Brain microvascular endothelial cell (primary cell): ENCODE data around the gene SWI5.

Source experiments
- DNase-seq: peaks from one replicate; pipeline ENCODE4 v3.0.0-alpha.2; 2020
- H3K27ac ChIP-seq: fragments of 250-450 bp; sonication (Bioruptor Pico); 2 replicates; pipeline ENCODE4 v1.5.1; 2020; ENCODE audit warnings: mild to moderate bottlenecking, moderate library complexity
- H3K27me3 ChIP-seq: fragments of 250-450 bp; sonication (Bioruptor Pico); replicated peaks from 2 replicates; pipeline ENCODE4 v1.5.1; 2020; ENCODE audit warnings: mild to moderate bottlenecking
- H3K36me3 ChIP-seq: fragments of 250-450 bp; sonication (Bioruptor Pico); replicated peaks from 2 replicates; pipeline ENCODE4 v1.5.1; 2020; ENCODE audit warnings: mild to moderate bottlenecking
- H3K4me3 ChIP-seq: 2 replicates; pipeline ENCODE4 v1.5.1; 2011; ENCODE audit warnings: low read depth, mild to moderate bottlenecking, control low read depth, low read length, moderate library complexity
- CTCF ChIP-seq: IDR thresholded peaks from 2 replicates; pipeline ENCODE4 v1.5.1; 2011; ENCODE audit warnings: low read depth, mild to moderate bottlenecking, moderate library complexity, low read length, control low read depth, inconsistent platforms; ENCODE audit errors: missing control alignments
- in situ Hi-C: cut with HindIII; loops from 2 replicates; pipeline ENCODE4 v1.10.0; 2017; ENCODE audit warnings: low sequenced_read_pairs, low pct_ligation_motif_present

Gene SWI5

GRCh38 chr9:128244837-128245231 is 31.2 kb upstream of the SWI5 start:
- Histone ChIP-seq H3K27ac (no peak overlapping the region), H3K27me3 (no peaks in the 10 kb centered on the region), H3K4me3 (peak overlapping the region; percentile 49), H3K36me3 (no peaks in the 10 kb centered on the region)
- in situ Hi-C loops, result no loop called here
- TF ChIP-seq CTCF, result no peak
- no peak for DNase-seq

- DNase-seq, result peak; percentile 55
- Histone ChIP-seq H3K4me3 (no peak overlapping the region), H3K27ac (no peak overlapping the region), H3K27me3 (no peaks in the 10 kb centered on the region), H3K36me3 (no peaks in the 10 kb centered on the region)
- in situ Hi-C loops, result no loop called here
- TF ChIP-seq CTCF, result no peak
These were observed 30.5 kb upstream of the SWI5 start for GRCh38 chr9:128245421-128246151.

- Histone ChIP-seq H3K4me3 (no peak overlapping the region), H3K27me3 (no peaks in the 10 kb centered on the region), H3K27ac (no peak overlapping the region), H3K36me3 (no peaks in the 10 kb centered on the region)
- TF ChIP-seq CTCF, result no peak
- in situ Hi-C loops, result no loop called here
- no peak for DNase-seq
These were observed 29.6 kb upstream of the SWI5 start for GRCh38 chr9:128246471-128246870.

- in situ Hi-C loops, result no loop called here
- H3K27me3 ChIP-seq, result no peaks in the 10 kb centered on the region
- H3K27ac ChIP-seq, result no peak overlapping the region
- H3K4me3 ChIP-seq, result no peak overlapping the region
- no peaks in the 10 kb centered on the region for H3K36me3 ChIP-seq
- no peak for DNase-seq
- TF ChIP-seq CTCF, result no peak
These were observed 28.8 kb upstream of the SWI5 start for GRCh38 chr9:128247226-128247803.

- DNase-seq, result no peak
- H3K36me3 ChIP-seq, result no peaks in the 10 kb centered on the region
- no peak overlapping the region for H3K4me3 ChIP-seq
- no peaks in the 10 kb centered on the region for H3K27me3 ChIP-seq
- no peak for TF ChIP-seq CTCF
- in situ Hi-C loops, result no loop called here
- H3K27ac ChIP-seq, result no peak overlapping the region
These were observed 26.5 kb upstream of the SWI5 start for GRCh38 chr9:128249558-128249907.
